ENCODE results near the gene SEZ6.

The SEZ6 gene

DNA sequence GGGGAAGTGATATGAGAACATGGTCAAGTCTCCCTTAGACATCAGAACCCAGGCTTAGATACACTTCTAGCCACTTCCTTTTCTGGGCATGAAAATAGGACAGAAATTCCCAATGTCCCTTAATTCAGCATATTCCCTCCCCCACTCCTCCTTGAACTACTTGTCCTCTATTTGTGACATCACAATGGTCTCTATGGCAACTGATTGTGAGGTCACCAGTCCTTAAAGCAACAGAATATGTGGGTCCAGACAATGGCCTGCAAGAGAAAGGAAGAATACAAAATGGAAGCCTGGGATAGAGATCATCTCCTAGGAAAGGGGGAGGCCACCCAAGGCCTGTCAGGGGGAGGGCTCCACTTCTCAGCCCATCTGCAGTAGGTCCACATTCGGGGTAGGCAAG is 6.7 kb upstream of the SEZ6 start:
- H3K36me3 ChIP-seq (ENCODE audit: control insufficient read depth in 1 of 2, insufficient read depth in 2 of 2, low read length in 2 of 2), result no peaks in the 10 kb centered on the region
- H3K9me3 ChIP-seq (ENCODE audit: control insufficient read depth in 1 of 2, low read length in 2 of 2), result no peaks in the 10 kb centered on the region
- peaks cover 3% of the 10 kb centered on the region for H3K27me3 ChIP-seq (ENCODE audit: low read depth, low read length)
- no peak overlapping the region for H3K4me3 ChIP-seq (ENCODE audit: low read depth in 1 of 2, low read length in 2 of 2)
- no peaks in the 10 kb centered on the region for H3K4me1 ChIP-seq (ENCODE audit: control insufficient read depth in 1 of 2, insufficient read depth in 2 of 2, low read length in 2 of 2)
- H3K27ac ChIP-seq (ENCODE audit: low read length), result no peak overlapping the region

DNA sequence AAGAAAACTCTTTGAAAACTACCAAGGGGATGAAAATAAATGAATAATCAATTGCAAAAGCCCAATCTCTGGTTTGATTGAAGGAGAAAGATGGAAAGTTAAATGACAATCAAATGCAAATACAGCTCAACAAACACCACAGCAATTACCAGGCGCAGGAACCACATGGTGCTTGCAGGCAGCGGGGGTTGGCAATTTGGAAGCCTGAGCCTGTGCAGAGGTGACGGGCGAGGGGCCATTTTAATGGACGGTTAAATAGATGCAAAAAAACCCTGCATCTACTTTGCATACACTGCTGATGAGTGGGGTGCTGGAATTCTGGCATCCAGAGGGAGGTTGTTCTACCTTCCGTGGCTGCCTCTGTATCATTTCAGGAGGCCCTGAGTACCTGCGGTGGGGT is 4.8 kb upstream of the SEZ6 start:
- no peak overlapping the region for H3K27ac ChIP-seq (ENCODE audit: low read length)
- peaks cover 0 to 6% of the 10 kb centered on the region in 2 donors for H3K4me1 ChIP-seq (ENCODE audit: control insufficient read depth in 1 of 2, insufficient read depth in 2 of 2, low read length in 2 of 2)
- H3K9me3 ChIP-seq (ENCODE audit: control insufficient read depth in 1 of 2, low read length in 2 of 2), result no peaks in the 10 kb centered on the region
- peaks cover 15% of the 10 kb centered on the region for H3K27me3 ChIP-seq (ENCODE audit: low read depth, low read length)
- H3K36me3 ChIP-seq (ENCODE audit: control insufficient read depth in 1 of 2, insufficient read depth in 2 of 2, low read length in 2 of 2), result no peaks in the 10 kb centered on the region
- H3K4me3 ChIP-seq (ENCODE audit: low read depth in 1 of 2, low read length in 2 of 2), result no peak overlapping the region

GRCh38 chr17:29010129-29010528 is 4.3 kb upstream of the SEZ6 start:
- peaks cover 15% of the 10 kb centered on the region for H3K27me3 ChIP-seq (ENCODE audit: low read depth, low read length)
- H3K4me3 ChIP-seq (ENCODE audit: low read depth in 1 of 2, low read length in 2 of 2), result no peak overlapping the region
- H3K4me1 ChIP-seq (ENCODE audit: control insufficient read depth in 1 of 2, insufficient read depth in 2 of 2, low read length in 2 of 2), result peaks cover 0 to 10% of the 10 kb centered on the region in 2 donors
- H3K36me3 ChIP-seq (ENCODE audit: control insufficient read depth in 1 of 2, insufficient read depth in 2 of 2, low read length in 2 of 2), result no peaks in the 10 kb centered on the region
- no peak overlapping the region for H3K27ac ChIP-seq (ENCODE audit: low read length)
- no peaks in the 10 kb centered on the region for H3K9me3 ChIP-seq (ENCODE audit: control insufficient read depth in 1 of 2, low read length in 2 of 2)

- H3K4me3 ChIP-seq (ENCODE audit: low read depth in 1 of 2, low read length in 2 of 2), result no peak overlapping the region
- no peaks in the 10 kb centered on the region for H3K36me3 ChIP-seq (ENCODE audit: control insufficient read depth in 1 of 2, insufficient read depth in 2 of 2, low read length in 2 of 2)
- no peaks in the 10 kb centered on the region for H3K9me3 ChIP-seq (ENCODE audit: control insufficient read depth in 1 of 2, low read length in 2 of 2)
- no peak overlapping the region for H3K27ac ChIP-seq (ENCODE audit: low read length)
- H3K27me3 ChIP-seq (ENCODE audit: low read depth, low read length), result peaks cover 29% of the 10 kb centered on the region
- H3K4me1 ChIP-seq (ENCODE audit: control insufficient read depth in 1 of 2, insufficient read depth in 2 of 2, low read length in 2 of 2), result peaks cover 0 to 13% of the 10 kb centered on the region in 2 donors
These were observed 2.8 kb upstream of the SEZ6 start for GRCh38 chr17:29008591-29008990.

- Histone ChIP-seq H3K27ac (ENCODE audit: low read length) (no peak overlapping the region), H3K4me1 (ENCODE audit: control insufficient read depth in 1 of 2, insufficient read depth in 2 of 2, low read length in 2 of 2) (peaks cover 0 to 13% of the 10 kb centered on the region in 2 donors), H3K9me3 (ENCODE audit: control insufficient read depth in 1 of 2, low read length in 2 of 2) (no peaks in the 10 kb centered on the region), H3K4me3 (ENCODE audit: low read depth in 1 of 2, low read length in 2 of 2) (no peak overlapping the region), H3K36me3 (ENCODE audit: control insufficient read depth in 1 of 2, insufficient read depth in 2 of 2, low read length in 2 of 2) (no peaks in the 10 kb centered on the region), H3K27me3 (ENCODE audit: low read depth, low read length) (peaks cover 35% of the 10 kb centered on the region)
These were observed 2.1 kb upstream of the SEZ6 start for GRCh38 chr17:29007860-29008455.

GRCh38 chr17:29007456-29007855 is 1.6 kb upstream of the SEZ6 start:
- Histone ChIP-seq H3K27me3 (ENCODE audit: low read depth, low read length) (peaks cover 39% of the 10 kb centered on the region), H3K4me1 (ENCODE audit: control insufficient read depth in 1 of 2, insufficient read depth in 2 of 2, low read length in 2 of 2) (peaks cover 0 to 13% of the 10 kb centered on the region in 2 donors), H3K9me3 (ENCODE audit: control insufficient read depth in 1 of 2, low read length in 2 of 2) (no peaks in the 10 kb centered on the region), H3K27ac (ENCODE audit: low read length) (no peak overlapping the region), H3K4me3 (ENCODE audit: low read depth in 1 of 2, low read length in 2 of 2) (no peak overlapping the region), H3K36me3 (ENCODE audit: control insufficient read depth in 1 of 2, insufficient read depth in 2 of 2, low read length in 2 of 2) (no peaks in the 10 kb centered on the region)

DNA sequence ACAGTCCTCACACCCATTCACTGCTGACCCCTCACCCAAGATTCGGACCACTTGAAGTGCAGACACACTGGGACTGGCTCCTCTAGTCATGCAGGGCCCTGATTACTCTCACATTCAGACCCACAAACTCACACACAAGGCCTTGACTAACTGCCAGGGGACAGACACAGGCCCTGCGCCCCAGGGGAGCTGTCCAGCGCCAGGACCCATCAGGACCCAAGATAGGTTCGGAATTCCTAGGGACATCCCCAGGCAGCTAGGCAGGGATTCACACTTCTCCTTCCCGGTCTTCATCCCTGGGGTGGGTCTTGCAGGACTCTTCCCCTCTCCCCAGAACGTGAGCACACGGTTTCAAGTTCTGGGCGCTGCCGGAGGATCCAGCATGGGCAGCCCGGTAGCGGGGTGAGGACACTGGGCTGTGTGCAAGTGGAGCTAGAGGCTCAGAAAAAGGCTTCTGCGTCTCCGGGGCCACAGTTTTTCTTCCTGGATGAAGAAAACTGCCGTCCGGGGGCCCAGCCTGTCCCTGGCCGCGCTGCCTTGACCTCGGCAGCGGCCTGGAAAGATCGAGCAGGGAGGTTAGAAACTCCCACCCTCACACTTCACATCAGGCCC is 1.6 kb downstream of the SEZ6 start:
- Histone ChIP-seq H3K27me3 (ENCODE audit: low read depth, low read length) (peaks cover 39% of the 10 kb centered on the region), H3K36me3 (ENCODE audit: control insufficient read depth in 1 of 2, insufficient read depth in 2 of 2, low read length in 2 of 2) (no peaks in the 10 kb centered on the region), H3K9me3 (ENCODE audit: control insufficient read depth in 1 of 2, low read length in 2 of 2) (no peaks in the 10 kb centered on the region), H3K27ac (ENCODE audit: low read length) (no peak overlapping the region), H3K4me1 (ENCODE audit: control insufficient read depth in 1 of 2, insufficient read depth in 2 of 2, low read length in 2 of 2) (peaks cover 0 to 13% of the 10 kb centered on the region in 2 donors), H3K4me3 (ENCODE audit: low read depth in 1 of 2, low read length in 2 of 2) (no peak overlapping the region)

GRCh38 chr17:29003289-29003688 is 2.5 kb downstream of the SEZ6 start:
- Histone ChIP-seq H3K9me3 (ENCODE audit: control insufficient read depth in 1 of 2, low read length in 2 of 2) (no peaks in the 10 kb centered on the region), H3K4me3 (ENCODE audit: low read depth in 1 of 2, low read length in 2 of 2) (no peak overlapping the region), H3K27me3 (ENCODE audit: low read depth, low read length) (peaks cover 39% of the 10 kb centered on the region), H3K27ac (ENCODE audit: low read length) (no peak overlapping the region), H3K4me1 (ENCODE audit: control insufficient read depth in 1 of 2, insufficient read depth in 2 of 2, low read length in 2 of 2) (peaks cover 0 to 13% of the 10 kb centered on the region in 2 donors), H3K36me3 (ENCODE audit: control insufficient read depth in 1 of 2, insufficient read depth in 2 of 2, low read length in 2 of 2) (no peaks in the 10 kb centered on the region)

DNA sequence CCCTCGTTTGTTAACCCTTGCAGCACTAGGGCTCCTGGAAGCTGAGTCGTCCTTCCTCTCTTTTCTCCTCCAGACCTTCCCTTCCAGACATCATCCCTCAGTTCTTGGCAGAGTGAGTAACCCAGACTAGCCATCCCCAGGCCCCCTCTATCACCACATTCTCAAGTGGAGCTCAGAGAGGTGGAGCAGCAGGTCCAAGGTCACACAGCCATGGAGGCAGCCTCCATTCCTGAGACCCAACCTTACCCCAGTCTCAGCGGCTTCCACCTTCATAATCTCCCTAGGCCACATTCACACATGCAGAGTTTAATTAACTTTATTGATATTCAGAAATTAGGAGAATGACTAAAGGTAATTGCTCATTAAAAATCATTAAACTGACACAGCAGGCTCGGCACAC is 3.0 kb downstream of the SEZ6 start:
- peaks cover 39% of the 10 kb centered on the region for H3K27me3 ChIP-seq (ENCODE audit: low read depth, low read length)

DNA sequence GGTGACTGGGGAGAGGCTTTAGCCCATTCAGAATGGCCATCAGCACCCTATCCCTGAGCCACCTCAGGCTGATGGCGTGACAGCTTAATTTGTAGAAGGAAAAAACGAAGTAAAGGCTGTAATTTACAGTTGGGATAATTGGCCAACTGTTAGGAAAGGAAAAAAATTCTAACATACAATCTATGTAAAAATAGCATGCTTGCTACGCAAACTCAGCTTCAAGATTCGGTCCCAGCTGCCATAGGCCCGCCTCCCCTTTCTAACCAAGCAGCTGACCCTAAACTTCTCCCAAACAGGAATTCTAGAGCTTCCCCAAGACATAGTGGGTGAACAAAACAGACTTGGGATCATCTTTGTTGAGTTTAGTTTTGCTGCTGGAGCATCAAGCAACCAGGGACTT is 4.9 kb downstream of the SEZ6 start:
- Histone ChIP-seq H3K4me1 (ENCODE audit: control insufficient read depth in 1 of 2, insufficient read depth in 2 of 2, low read length in 2 of 2) (peaks cover 0 to 10% of the 10 kb centered on the region in 2 donors), H3K27ac (ENCODE audit: low read length) (no peak overlapping the region), H3K4me3 (ENCODE audit: low read depth in 1 of 2, low read length in 2 of 2) (no peak overlapping the region), H3K27me3 (ENCODE audit: low read depth, low read length) (peaks cover 24% of the 10 kb centered on the region), H3K36me3 (ENCODE audit: control insufficient read depth in 1 of 2, insufficient read depth in 2 of 2, low read length in 2 of 2) (no peaks in the 10 kb centered on the region), H3K9me3 (ENCODE audit: control insufficient read depth in 1 of 2, low read length in 2 of 2) (no peaks in the 10 kb centered on the region)

More for the DNA sequence above, 3.0 kb downstream of the SEZ6 start:
- no peaks in the 10 kb centered on the region for H3K36me3 ChIP-seq (ENCODE audit: control insufficient read depth in 1 of 2, insufficient read depth in 2 of 2, low read length in 2 of 2)
- no peaks in the 10 kb centered on the region for H3K9me3 ChIP-seq (ENCODE audit: control insufficient read depth in 1 of 2, low read length in 2 of 2)
- H3K4me3 ChIP-seq (ENCODE audit: low read depth in 1 of 2, low read length in 2 of 2), result no peak overlapping the region
- H3K27ac ChIP-seq (ENCODE audit: low read length), result no peak overlapping the region
- peaks cover 0 to 13% of the 10 kb centered on the region in 2 donors for H3K4me1 ChIP-seq (ENCODE audit: control insufficient read depth in 1 of 2, insufficient read depth in 2 of 2, low read length in 2 of 2)

GRCh38 chr17:28999206-28999605 is 6.6 kb downstream of the SEZ6 start:
- Histone ChIP-seq H3K4me1 (ENCODE audit: control insufficient read depth in 1 of 2, insufficient read depth in 2 of 2, low read length in 2 of 2) (no peaks in the 10 kb centered on the region), H3K9me3 (ENCODE audit: control insufficient read depth in 1 of 2, low read length in 2 of 2) (no peaks in the 10 kb centered on the region), H3K27me3 (ENCODE audit: low read depth, low read length) (peaks cover 16% of the 10 kb centered on the region), H3K27ac (ENCODE audit: low read length) (no peak overlapping the region), H3K4me3 (ENCODE audit: low read depth in 1 of 2, low read length in 2 of 2) (no peak overlapping the region), H3K36me3 (ENCODE audit: control insufficient read depth in 1 of 2, insufficient read depth in 2 of 2, low read length in 2 of 2) (no peaks in the 10 kb centered on the region)

GRCh38 chr17:28997806-28998205 is 8.0 kb downstream of the SEZ6 start:
- Histone ChIP-seq H3K4me1 (ENCODE audit: control insufficient read depth in 1 of 2, insufficient read depth in 2 of 2, low read length in 2 of 2) (no peaks in the 10 kb centered on the region), H3K36me3 (ENCODE audit: control insufficient read depth in 1 of 2, insufficient read depth in 2 of 2, low read length in 2 of 2) (no peaks in the 10 kb centered on the region), H3K27me3 (ENCODE audit: low read depth, low read length) (peaks cover 2% of the 10 kb centered on the region), H3K9me3 (ENCODE audit: control insufficient read depth in 1 of 2, low read length in 2 of 2) (no peaks in the 10 kb centered on the region), H3K4me3 (ENCODE audit: low read depth in 1 of 2, low read length in 2 of 2) (no peak overlapping the region), H3K27ac (ENCODE audit: low read length) (no peak overlapping the region)

All from muscle layer of duodenum (tissue), 2 donors.